ENCODE results near the gene FIS1.

GRCh38 chr7:101294039-101294831 is 49.4 kb upstream of the FIS1 start:
- TF ChIP-seq CTCF (IDR thresholded peaks at IDR 0.05) (no peak), POLR2A (IDR thresholded peaks at IDR 0.05) (no peak), POLR2AphosphoS5 (IDR thresholded peaks at IDR 0.05) (no peak)
